HG02973 (cell line): Measurements from ENCODE around the gene LTB4R2.
A peak's percentile ranks its signal among the peaks of the same experiment; 100 is the strongest.

ENCODE experiments used
- ATAC-seq: cut with Tn5 transposase; IDR thresholded peaks from one replicate; pipeline ENCODE4 v1.9.1; 2021; ENCODE audit warnings: moderate library complexity; ENCODE audit not compliant: unreplicated experiment

Gene LTB4R2

GRCh38 chr14:24309538-24310264, at the start of gene LTB4R2:
Gene LTB4R2, plus strand, starts transcription at chr14:24310140. Its CDS starts 525 bp downstream, at chr14:24310665.
- no peak for ATAC-seq

- no peak for ATAC-seq
Observed at GRCh38 chr14:24260780-24261157, 49.2 kb upstream of the LTB4R2 start.

GRCh38 chr14:24261256-24261968, 48.5 kb upstream of the LTB4R2 start:
- ATAC-seq = no peak

GRCh38 chr14:24261969-24262327, 48.0 kb upstream of the LTB4R2 start:
- no peak for ATAC-seq

GRCh38 chr14:24262821-24263733, 46.9 kb upstream of the LTB4R2 start, which contains the start of gene TGM1:
Gene TGM1, minus strand, starts transcription at chr14:24263177. Its CDS starts 825 bp downstream, at chr14:24262352.
- no peak for ATAC-seq

- no peak for ATAC-seq
Observed at GRCh38 chr14:24263848-24264247, 46.1 kb upstream of the LTB4R2 start.

- no peak for ATAC-seq
Observed at GRCh38 chr14:24264298-24264697, 45.6 kb upstream of the LTB4R2 start.

- ATAC-seq = no peak
Observed at GRCh38 chr14:24266344-24267244, 43.3 kb upstream of the LTB4R2 start.

- no peak for ATAC-seq
Observed at GRCh38 chr14:24267516-24267915, 42.4 kb upstream of the LTB4R2 start.

- no peak for ATAC-seq
Observed at GRCh38 chr14:24268225-24268624, 41.7 kb upstream of the LTB4R2 start.

GRCh38 chr14:24269368-24269767, 40.6 kb upstream of the LTB4R2 start:
- ATAC-seq = no peak

- no peak for ATAC-seq
Observed at GRCh38 chr14:24269910-24270536, 39.9 kb upstream of the LTB4R2 start.

- ATAC-seq = no peak
Observed at GRCh38 chr14:24270537-24271133, 39.3 kb upstream of the LTB4R2 start.

GRCh38 chr14:24271134-24271833, 38.7 kb upstream of the LTB4R2 start, which contains the start of gene RABGGTA:
Gene RABGGTA, minus strand, starts transcription at chr14:24271597. Its CDS starts 482 bp downstream, at chr14:24271115.
- ATAC-seq = peak; percentile 81

GRCh38 chr14:24271834-24272263, 38.1 kb upstream of the LTB4R2 start:
- no peak for ATAC-seq

GRCh38 chr14:24272467-24272866, 37.5 kb upstream of the LTB4R2 start:
- ATAC-seq = no peak

GRCh38 chr14:24273422-24273998, 36.4 kb upstream of the LTB4R2 start:
- no peak for ATAC-seq

- peak; percentile 44 for ATAC-seq
Observed at GRCh38 chr14:24274101-24274543, 35.8 kb upstream of the LTB4R2 start.
